Ovary (tissue), 9 donors: ENCODE data around the gene ZFPM1. TPM values are rescaled to one million over a fixed set of nuclear protein-coding genes. Genes with fewer than 3 reads are reported as not detected.
A peak's percentile ranks its signal among the peaks of the same experiment; 100 is the strongest.

Experiments
- DNase-seq, 5 donors: peaks; one replicate each; pipeline ENCODE4 v3.0.0-alpha.2; 2019 to 2020
- H3K27ac ChIP-seq, 2 donors: fragments of 200-600 bp; one replicate each; pipeline versions ENCODE4 v1.5.1 to v1.8.0; 2019 to 2022
- H3K27me3 ChIP-seq: fragments of 200-600 bp; one replicate; pipeline ENCODE4 v1.8.0; 2022
- H3K36me3 ChIP-seq: fragments of 200-600 bp; sonication (generic); one replicate; pipeline ENCODE4 v1.5.1; 2019
- H3K4me1 ChIP-seq: one replicate; pipeline ENCODE4 v1.8.1; 2013; ENCODE audit warnings: mild to moderate bottlenecking, moderate library complexity; ENCODE audit not compliant: insufficient read depth
- H3K4me3 ChIP-seq: fragments of 200-600 bp; sonication (generic); one replicate; pipeline ENCODE4 v1.5.1; 2017
- H3K9me3 ChIP-seq, 2 donors: fragments of 200-600 bp in 1 of 2; sonication (generic) in 1 of 2; one replicate each; pipeline versions ENCODE4 v1.5.1 to v1.8.1; 2013 to 2019; ENCODE audit warnings: mild to moderate bottlenecking in 1 of 2, moderate library complexity in 1 of 2
- EP300 ChIP-seq: sonication (generic); formaldehyde crosslinking; IDR thresholded peaks from one replicate; pipeline ENCODE4 v1.6.1; 2017; ENCODE audit warnings: antibody characterized with exemption
- POLR2A ChIP-seq: fragments of 450-650 bp; IDR thresholded peaks from one replicate; pipeline ENCODE4 v1.6.1; 2017; ENCODE audit warnings: antibody characterized with exemption, mild to moderate bottlenecking, moderate library complexity
- WGBS, 3 donors: extraction: QIAGEN DNeasy Blood & Tissue Kit in 1 of 3; methylation state at CpG; one replicate each; pipeline versions ENCODE4 v1.1.5 to v1.1.7; 2013 to 2017; 5-methylcytosine and 5-hydroxymethylcytosine counted together
- intact Hi-C, 4 donors: fragments of 100-400 bp; cut with DNase I; formaldehyde crosslinking; loops; one replicate each; pipeline versions ENCODE4 v1.11.0 to v1.15.1; 2022 to 2023
- polyA plus RNA-seq, 2 donors: library from polyadenylated mRNA; stranded (reverse); fragments of 200-250 nt in 1 of 2; fragments of 350-450 nt in 1 of 2; fragmentation: Illumina TruSeq in 1 of 2; extraction: RNeasy Lipid Tissue Mini Kit (QIAGEN cat#74804) in 1 of 2; gene quantifications; one replicate each; pipeline ENCODE4 v1.2.3, GENCODE V29; 2013 to 2014
- total RNA-seq, 7 donors: library from RNA; depleted of rRNA in 2 of 7; stranded (reverse); fragments of >200 nt in 2 of 7; fragmentation: NEBNext Ultra II Directional in 3 of 7; extraction: Animal tissue kit (Norgen Biotek cat#: 25700) in 3 of 7; gene quantifications; one replicate each; pipeline versions ENCODE4 v1.1.0 to v1.2.4, GENCODE V29; 2016 to 2023
- TF ChIP-seq, protein P1 (sequence below), 3 donors: fragments of 450-650 bp in 2 of 3; fragments of 200-600 bp in 1 of 3; IDR thresholded peaks; one replicate each; pipeline versions ENCODE4 v1.5.1 to v1.8.0; 2016 to 2022; ENCODE audit warnings: antibody characterized with exemption in 3 of 3, mild to moderate bottlenecking in 1 of 3
- donor health status: DM: no; HTN: no; CAD: no; lungs with moderate emphysema.
- donor health status: DM: no; HTN: no; CAD: no.
- donor health status: Bipolar disorder and iron deficiency.
- donor health status: DM: yes; HTN: yes; CAD: no.
- donor health status: DM: no; HTN: no; CAD: no.
- donor health status: DM: yes; HTN: yes; CAD: no.

The ZFPM1 gene
- total and polyA plus RNA-seq, 9 donors, result 0.10 to 11.4 (median 3.5) TPM

DNA sequence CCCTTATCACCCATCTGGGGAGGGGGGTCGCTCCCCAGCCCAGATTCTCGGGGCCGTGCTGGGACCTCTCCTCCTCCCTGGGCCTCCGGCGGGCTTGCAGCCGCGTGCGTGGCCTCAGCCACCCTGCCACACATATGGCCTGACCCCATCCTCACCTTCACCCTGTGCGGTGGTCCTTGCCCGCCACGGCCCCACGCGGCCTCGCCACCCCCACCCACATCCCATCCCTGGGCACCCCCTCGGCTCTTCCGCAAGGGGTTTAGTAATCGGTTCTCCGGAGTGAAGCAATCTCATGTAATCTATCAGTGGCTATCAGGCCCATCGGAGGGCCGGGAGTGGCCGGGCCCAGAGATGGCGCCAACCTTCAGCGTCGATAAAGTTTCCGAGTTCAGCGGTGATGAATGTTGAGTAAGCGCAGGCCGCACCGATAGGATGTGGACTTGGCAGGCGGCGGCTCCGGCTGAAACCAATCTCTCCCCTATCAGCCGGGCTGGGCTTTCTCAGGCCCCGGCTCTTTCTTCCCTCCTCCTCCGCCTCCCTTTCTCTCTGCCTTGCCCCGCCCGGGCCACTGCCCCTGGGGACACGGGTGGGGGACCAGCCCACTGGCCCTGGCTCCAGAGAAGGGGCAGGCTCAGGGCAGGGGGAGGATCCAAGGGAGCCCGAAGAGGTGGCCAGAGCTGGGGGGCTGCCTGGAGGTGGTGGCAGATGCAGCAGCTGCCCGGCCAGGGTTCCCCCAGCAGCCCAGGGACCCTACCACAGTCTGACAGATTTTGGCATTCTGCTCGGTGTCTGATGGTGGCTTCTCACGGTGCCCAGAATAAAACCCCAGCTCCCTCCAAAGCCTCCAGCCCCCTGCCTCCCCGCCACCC lies 20.8 kb downstream of the ZFPM1 start:
- no peak overlapping the region for H3K27ac ChIP-seq
- TF ChIP-seq, protein P1, sequence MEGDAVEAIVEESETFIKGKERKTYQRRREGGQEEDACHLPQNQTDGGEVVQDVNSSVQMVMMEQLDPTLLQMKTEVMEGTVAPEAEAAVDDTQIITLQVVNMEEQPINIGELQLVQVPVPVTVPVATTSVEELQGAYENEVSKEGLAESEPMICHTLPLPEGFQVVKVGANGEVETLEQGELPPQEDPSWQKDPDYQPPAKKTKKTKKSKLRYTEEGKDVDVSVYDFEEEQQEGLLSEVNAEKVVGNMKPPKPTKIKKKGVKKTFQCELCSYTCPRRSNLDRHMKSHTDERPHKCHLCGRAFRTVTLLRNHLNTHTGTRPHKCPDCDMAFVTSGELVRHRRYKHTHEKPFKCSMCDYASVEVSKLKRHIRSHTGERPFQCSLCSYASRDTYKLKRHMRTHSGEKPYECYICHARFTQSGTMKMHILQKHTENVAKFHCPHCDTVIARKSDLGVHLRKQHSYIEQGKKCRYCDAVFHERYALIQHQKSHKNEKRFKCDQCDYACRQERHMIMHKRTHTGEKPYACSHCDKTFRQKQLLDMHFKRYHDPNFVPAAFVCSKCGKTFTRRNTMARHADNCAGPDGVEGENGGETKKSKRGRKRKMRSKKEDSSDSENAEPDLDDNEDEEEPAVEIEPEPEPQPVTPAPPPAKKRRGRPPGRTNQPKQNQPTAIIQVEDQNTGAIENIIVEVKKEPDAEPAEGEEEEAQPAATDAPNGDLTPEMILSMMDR (IDR thresholded peaks at IDR 0.05), result no peak
- TF ChIP-seq POLR2A, result no peak
- TF ChIP-seq EP300, result no peak
- peak; percentile 59 to 81 (median 69) for DNase-seq
- peaks cover 2% of the 10 kb centered on the region for H3K4me1 ChIP-seq
- WGBS, 3 donors, result 21 to 32% (median 22%) methylated on average over 40 to 43 of the region's 43 CpGs
- H3K36me3 ChIP-seq, result no peaks in the 10 kb centered on the region
- intact Hi-C loops, result no loop called here
- H3K9me3 ChIP-seq, result no peaks in the 10 kb centered on the region
- no peaks in the 10 kb centered on the region for H3K27me3 ChIP-seq
- H3K4me3 ChIP-seq, result no peak overlapping the region

DNA sequence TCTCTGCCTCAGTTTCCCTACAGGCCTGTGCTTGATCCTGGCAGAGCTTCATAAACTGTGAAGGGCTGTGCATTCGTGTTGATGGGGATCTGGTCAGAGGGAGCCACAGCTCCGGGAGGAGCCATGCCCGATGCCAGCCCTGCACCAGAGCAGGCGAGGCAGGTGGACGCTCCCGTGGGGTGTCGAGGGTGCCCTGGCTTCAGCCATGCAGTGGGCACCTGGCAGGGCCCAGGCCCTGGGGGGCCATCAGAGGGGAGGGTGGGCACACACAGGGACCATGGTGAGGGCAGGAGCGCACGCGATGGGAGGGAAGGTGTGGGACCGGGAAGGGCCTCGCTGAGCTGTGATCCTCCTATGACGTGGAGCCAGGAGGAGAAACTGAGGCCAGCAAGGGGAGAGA lies 22.0 kb downstream of the ZFPM1 start:
- no peak for DNase-seq
- no peaks in the 10 kb centered on the region for H3K36me3 ChIP-seq
- no peak overlapping the region for H3K27ac ChIP-seq
- no peak overlapping the region for H3K4me3 ChIP-seq
- H3K4me1 ChIP-seq, result peaks cover 2% of the 10 kb centered on the region
- no peaks in the 10 kb centered on the region for H3K27me3 ChIP-seq
- TF ChIP-seq, protein P1 (IDR thresholded peaks at IDR 0.05), result no peak
- TF ChIP-seq POLR2A (no peak), EP300 (no peak)
- 88 to 94% (median 94%) methylated on average over 13 of the region's 13 CpGs for WGBS, 3 donors
- H3K9me3 ChIP-seq, result no peaks in the 10 kb centered on the region
- intact Hi-C loops, result no loop called here

DNA sequence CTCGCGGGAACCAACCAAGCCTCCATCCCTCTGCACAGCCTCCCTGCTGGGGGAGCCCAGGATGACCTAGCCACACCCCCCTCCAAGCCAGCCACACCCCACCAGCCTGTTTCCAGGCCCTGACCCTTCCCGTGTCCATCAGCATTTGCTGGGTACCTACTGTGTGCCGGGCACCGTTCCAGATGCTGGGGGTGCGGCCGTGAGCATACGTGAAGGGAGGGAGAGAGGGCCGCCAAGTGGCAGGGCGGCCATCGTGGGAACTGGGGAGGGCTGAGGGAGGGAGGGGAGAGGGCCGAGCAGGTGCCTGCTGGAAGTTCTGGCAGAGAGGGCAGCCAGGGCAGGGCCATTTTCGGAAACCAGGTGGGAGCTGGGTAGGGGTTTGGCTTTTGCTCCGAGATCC lies 23.1 kb downstream of the ZFPM1 start:
- intact Hi-C loops, result no loop called here
- no peak for DNase-seq
- 77 to 80% (median 78%) methylated on average over 14 of the region's 14 CpGs for WGBS, 3 donors
- no peak overlapping the region for H3K4me3 ChIP-seq
- H3K36me3 ChIP-seq, result no peaks in the 10 kb centered on the region
- H3K4me1 ChIP-seq, result peaks cover 2% of the 10 kb centered on the region
- H3K27ac ChIP-seq, result no peak overlapping the region
- no peak for TF ChIP-seq POLR2A
- no peak for TF ChIP-seq EP300
- TF ChIP-seq, protein P1 (IDR thresholded peaks at IDR 0.05), result no peak
- no peaks in the 10 kb centered on the region for H3K9me3 ChIP-seq
- no peaks in the 10 kb centered on the region for H3K27me3 ChIP-seq

DNA sequence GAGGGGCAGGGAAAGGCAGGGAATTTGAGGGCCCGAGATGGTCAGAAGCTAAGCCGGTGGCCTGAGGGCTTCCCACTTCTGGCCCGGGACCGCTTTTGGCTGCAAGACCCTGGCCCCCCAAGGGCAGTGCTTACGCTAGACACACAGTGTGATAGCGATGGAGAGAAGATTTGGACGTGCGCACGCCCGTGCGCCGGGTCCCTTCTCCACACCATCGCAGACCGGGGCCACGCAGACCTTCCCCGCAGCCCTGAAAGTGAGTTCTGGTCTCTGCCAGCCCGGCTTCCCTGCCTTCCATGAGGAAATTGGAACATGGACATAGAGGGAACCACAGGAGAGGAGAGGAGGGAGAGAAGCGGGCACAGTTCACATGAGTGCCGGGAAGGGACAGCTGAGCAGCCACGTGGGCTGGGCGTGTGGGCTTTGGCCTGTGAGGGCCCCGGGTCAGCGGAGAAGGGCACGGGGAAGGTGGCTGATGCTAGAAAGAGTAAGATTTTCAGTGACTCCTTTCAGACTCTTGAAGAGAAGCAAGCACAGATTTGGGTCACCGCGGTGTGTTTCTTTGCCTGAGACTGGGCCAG lies 23.8 kb downstream of the ZFPM1 start:
- Histone ChIP-seq H3K27ac (no peak overlapping the region), H3K27me3 (no peaks in the 10 kb centered on the region), H3K4me1 (peaks cover 2% of the 10 kb centered on the region), H3K36me3 (no peaks in the 10 kb centered on the region), H3K4me3 (no peak overlapping the region), H3K9me3 (no peaks in the 10 kb centered on the region)
- WGBS, 3 donors, result 91 to 96% (median 94%) methylated on average over 26 of the region's 26 CpGs
- TF ChIP-seq EP300 (no peak), POLR2A (no peak)
- TF ChIP-seq, protein P1 (IDR thresholded peaks at IDR 0.05), result no peak
- DNase-seq, result no peak
- intact Hi-C loops, result no loop called here
